H4 (cell line): ENCODE measurements around the gene POU6F1. TPM values are rescaled to one million over a fixed set of nuclear protein-coding genes. Genes with fewer than 3 reads are reported as not detected.
"Not testable (repeated sequence)": the region's sequence is repeated elsewhere in the genome, so short reads cannot be mapped to it uniquely, and the experiment has no call there.

ENCODE experiments used
- DNase-seq: peaks from one replicate; pipeline ENCODE4 v3.0.0-alpha.2; 2015; ENCODE audit warnings: low spot score
- total RNA-seq: library from RNA; depleted of rRNA; stranded (reverse); fragments of >200 nt; shearing (Covaris generic); gene quantifications from 2 replicates; pipeline ENCODE4 v1.2.3, GENCODE V29; 2014; rRNA removed

The POU6F1 gene, protein sequence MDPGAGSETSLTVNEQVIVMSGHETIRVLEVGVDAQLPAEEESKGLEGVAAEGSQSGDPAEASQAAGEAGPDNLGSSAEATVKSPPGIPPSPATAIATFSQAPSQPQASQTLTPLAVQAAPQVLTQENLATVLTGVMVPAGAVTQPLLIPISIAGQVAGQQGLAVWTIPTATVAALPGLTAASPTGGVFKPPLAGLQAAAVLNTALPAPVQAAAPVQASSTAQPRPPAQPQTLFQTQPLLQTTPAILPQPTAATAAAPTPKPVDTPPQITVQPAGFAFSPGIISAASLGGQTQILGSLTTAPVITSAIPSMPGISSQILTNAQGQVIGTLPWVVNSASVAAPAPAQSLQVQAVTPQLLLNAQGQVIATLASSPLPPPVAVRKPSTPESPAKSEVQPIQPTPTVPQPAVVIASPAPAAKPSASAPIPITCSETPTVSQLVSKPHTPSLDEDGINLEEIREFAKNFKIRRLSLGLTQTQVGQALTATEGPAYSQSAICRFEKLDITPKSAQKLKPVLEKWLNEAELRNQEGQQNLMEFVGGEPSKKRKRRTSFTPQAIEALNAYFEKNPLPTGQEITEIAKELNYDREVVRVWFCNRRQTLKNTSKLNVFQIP
- 2.9 and 24.5 TPM in 2 replicates for total RNA-seq

DNA sequence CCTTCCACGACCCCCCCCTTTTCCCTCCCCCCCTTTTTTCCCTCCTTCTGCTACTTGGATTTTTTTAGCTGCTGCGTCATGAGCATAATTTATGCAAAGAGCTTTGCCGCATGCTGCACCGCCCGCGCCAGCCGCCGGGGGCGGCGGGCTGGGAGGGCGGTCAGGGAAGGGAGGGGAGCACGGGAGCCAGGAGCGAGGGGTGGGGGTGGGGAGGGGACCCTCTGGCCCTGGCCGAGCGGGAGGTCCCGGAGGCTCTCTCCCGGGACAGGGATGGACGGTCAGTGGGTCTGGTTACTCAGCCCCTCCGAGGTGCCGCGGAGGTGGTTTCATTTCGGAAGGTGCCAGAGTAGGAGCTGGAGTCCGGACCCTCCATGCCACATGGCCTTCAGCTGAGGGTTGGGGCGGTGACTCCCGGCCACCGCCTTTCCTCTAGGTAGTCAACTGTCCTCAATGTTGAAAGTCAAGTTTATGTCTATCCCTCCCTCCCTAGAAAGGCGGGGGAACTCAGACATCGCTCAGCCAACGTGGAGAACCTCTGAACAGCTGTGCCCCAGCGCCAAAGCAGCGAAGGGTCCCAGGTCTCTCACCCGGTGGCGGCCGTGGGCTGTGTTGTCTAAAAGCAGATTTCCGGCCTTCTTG, at the start of gene POU6F1:
POU6F1 (minus strand) TSS at position 95 of the 639 bp plus-strand sequence. CDS start 11,226 bp downstream, outside the sequence.
- peak; percentile 77 for DNase-seq

DNA sequence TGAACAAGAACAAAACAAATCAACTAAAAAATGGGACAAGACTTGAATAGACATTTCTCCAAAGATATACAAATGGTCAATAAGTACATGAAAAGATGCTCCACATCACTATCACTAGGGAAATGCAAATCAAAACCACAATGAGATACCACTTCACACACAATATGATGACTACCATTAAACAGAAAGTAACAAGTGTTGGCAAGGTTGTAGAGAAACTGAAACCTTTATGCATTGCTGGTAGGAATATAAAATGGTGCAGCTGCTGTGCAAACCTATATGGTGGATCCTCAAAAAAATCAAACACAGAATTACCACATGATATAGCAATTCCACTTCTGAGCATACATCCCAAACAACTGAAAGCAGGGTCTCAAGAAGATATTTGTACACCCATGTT, 47.2 kb upstream of the POU6F1 start:
- no peak for DNase-seq

DNA sequence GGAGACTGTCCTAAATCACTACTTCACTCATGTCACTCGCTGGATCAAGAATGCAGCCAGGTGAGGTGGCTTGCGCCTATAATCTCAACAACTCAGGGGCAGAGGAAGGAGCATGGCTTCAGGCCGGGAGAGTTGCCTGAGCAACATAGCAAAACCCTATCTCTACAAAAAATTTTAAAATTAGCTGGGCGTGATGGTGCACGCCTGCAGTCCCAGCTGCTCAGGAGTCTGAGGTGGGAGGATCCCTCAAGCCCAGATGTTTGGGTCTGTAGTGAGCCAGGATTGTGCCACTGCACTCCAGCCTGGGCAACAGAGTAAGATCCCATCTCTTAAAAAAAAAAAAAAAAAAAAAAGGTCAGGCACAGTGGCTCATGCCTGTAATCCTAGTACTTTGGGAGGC, 46.4 kb upstream of the POU6F1 start:
- no peak for DNase-seq

DNA sequence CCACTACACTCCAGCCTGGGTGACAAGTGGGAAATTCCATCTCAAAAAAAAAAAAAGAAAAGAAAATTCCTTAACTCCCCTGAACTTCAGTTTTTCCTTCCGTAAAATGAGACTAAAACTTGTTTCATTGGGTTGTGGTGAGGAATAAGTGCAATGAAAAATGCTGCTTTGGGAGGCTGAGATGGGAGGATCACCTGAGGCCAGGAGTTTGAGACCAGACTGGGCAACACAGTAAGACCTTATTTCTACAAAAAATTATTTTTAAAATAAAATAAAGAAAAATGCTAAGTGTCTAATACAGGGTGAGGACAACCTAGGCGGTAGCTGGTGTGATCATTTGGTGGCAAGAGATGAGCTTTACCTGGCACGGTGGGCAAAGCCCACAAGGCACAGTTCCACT, 45.5 kb upstream of the POU6F1 start:
- DNase-seq = no peak

DNA sequence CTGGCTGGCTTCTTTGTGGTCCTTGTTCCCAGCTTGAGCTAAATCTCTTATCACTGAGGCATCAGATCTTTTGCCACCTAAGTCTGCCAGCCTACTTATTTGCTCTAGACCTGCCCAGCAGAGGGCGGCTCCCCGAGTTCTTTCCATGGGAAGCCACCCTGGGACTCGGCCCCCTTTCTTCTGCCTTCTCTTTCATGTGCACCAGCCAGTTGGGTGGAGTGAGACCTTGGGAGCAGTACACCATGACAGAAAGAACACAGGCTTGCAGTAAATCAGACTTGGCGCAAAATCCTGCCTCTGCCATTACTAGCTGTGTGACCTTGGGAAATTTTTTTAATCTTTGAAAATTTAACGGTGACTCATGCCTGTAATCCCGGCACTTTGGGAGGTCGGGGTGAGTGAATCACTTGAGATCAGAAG, 44.9 kb upstream of the POU6F1 start:
- peak; percentile 55 for DNase-seq

DNA sequence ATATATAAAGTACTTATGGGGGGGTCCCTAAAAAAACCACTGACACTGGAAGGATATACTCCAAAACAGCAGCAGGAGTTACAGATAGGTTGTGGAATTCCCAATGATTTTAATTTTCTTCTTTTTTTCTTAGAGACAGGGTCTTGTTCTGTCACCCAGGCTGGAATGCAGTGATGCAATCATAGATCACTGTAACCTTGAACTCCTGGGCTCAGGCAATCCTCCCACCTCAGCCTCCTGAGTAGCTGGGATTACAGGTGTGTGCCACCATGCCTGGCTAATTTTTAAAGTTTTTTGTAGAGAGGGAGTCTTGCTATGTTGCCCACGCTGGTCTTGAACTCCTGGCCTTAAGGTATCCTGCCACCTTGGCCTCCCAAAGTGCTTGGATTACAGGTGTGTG, 41.7 kb upstream of the POU6F1 start:
- not testable (repeated sequence) for DNase-seq

DNA sequence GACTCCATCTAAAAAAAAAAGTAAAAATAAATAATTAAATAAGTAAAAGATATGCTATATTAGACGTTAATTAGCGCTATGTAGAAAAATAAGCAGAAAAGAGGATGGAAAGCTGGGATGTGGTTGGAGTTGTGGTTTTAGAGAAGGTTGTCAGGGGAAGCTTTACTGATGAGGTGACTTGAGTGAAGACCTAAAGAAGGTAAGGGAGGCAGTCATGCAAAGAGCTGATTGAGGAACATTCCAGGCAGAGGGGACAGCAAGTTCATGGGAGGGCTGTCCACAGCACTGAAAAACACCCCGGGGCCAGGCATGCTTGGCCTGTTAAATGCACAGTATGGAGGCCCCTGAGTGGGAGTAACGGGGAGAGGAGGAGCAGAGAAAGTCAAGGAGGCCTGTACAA, 36.7 kb upstream of the POU6F1 start:
- DNase-seq = no peak

DNA sequence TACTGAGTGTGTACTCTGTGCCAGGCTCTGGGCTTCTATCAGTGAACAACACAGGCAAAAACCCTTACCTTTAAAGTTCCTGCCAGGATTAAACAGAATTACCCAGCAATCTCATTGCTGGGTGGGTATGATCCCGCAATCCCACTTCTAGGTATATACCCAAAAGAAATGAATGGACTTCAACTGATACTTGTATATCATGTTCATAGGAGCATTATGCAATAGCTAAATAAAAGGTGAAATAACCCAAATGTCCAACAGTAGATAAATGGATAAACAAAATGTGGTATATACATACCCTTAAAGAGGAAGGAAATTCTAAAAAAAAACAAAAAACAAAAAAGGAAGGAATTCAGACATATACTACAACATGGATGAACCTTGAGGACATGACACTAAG, 35.4 kb upstream of the POU6F1 start:
- DNase-seq = no peak

DNA sequence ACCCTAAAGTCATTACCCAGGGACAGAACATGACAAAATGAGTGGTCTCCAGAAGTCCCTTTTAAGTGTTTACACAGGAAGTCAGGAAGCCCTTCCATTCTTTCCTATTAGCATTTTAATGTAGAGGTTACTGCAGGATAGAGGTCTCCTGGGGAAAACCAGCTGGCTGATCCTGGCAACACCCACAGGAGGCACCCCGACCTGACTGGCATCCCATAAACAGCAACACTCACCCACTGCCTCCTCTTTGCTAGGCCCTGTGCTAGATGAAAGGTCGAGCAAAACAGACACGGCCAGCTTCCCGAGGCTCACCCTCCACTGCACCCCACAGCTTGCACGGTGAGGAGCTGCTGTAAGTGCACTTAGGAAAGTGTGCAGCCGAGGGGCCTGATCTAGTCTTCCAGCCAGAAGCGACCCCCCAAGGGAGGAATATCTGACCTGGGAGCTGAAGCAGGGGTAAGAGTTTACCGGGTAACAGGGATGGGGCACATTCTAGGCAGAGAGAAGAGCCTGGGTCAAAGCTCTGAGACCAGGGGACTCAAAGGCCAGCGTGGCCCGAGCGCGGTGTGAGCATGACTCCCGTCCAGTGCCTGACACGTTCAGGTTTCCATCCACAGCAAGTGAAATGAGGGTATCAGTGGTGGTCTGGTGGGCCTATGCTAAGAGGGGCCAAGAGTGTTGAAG, 29.8 kb upstream of the POU6F1 start:
- no peak for DNase-seq

DNA sequence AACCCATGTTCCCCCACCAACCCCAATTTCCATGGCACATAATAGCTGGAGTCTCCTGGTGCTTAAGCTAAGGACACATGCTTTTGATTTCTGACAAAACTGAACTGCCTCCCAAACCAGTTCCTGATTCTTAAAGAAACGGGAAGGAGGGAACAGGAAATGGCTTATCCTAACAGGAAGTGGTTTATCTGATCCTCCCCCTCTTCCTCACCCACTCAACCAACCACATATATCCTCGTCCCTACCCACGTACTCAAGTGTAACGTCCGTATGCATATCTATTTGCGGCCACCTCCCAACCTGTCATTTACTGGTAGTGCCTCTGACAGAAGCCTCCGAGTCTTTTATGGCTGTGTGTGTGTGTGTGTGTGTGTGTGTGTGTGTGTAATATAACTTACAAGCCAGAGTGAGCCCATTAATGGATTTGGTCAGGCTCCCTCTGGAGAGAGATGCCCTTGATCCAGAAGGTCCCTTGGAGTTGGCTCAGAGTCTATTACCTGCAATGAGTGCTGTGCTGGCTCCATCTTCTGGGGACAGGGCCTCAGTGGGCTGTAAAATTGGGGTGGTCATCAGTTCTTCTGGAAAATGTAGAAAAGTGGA, 28.5 kb upstream of the POU6F1 start:
- peak; percentile 68 for DNase-seq

DNA sequence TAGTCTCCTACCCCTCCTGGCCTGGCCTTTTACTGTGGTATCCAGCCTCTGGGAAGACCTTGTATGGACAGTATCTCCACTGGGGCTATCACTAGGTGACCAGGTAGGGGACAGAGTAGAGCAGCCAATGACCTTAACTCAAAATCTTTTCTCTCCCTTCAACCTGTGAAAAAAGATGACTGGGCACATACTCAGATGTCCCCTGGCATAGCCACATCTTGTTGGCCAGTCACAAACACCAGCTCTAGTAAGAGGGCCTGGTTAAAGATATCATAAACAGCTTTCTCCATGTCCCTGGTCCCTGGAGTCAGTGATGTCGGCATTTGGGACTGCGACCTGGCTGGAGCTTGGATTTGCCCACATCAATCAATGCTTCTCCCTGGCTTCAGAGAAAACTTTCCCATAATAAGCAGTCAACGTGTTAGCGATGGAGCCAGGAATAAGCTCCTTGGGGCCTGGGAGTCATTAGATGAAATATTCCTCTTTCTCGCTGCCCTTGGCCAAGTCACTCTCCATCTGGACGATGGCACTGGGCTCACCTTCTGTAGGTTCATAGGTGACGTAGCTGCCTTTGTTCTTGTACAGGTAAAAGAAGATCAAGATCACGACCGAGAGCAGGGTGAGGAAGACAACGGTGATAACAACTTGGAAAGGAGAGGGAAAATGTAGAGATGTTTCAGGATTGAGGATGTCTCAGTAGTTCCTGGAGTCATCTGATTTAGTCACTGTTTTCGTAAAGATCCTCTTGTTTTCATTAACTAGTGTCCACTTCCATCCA, 27.8 kb upstream of the POU6F1 start:
- DNase-seq = no peak

DNA sequence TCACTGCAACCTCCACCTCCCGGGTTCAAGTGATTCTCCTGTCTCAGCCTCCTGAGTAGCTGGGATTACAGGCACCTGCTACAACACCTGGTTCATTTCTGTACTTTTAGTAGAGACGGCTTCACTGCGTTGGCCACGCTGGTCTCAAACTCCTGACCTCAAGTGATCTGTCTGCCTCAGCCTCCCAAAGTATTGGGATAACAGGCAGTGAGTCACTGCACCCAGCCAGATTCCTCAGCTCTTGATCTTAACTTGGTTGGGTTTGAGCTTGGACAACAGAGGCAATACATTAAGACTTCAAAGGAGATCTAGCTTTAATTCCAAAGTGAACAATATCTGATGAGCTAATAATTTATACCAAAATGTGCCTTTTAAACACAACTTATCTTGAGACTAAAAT, 26.4 kb upstream of the POU6F1 start:
- no peak for DNase-seq

DNA sequence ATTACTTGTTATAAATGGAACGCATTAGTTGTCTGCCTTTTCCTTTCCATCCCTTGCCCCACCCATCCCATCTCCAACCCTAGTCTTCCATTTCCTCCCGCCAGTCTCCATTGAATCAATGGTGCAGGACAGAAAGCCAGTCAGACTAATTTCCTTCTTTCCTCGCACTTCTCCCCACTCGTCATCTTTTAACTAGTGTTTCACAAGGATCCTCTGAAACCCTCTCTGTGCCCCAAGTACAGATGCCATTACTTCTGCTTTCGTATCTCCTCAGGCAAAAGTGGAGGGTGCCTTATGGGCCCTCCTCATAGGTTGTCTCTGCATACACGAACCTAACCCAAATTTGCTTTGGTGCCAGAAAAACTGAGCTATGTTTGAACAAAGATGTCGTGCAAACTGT, 25.0 kb upstream of the POU6F1 start:
- DNase-seq = no peak

DNA sequence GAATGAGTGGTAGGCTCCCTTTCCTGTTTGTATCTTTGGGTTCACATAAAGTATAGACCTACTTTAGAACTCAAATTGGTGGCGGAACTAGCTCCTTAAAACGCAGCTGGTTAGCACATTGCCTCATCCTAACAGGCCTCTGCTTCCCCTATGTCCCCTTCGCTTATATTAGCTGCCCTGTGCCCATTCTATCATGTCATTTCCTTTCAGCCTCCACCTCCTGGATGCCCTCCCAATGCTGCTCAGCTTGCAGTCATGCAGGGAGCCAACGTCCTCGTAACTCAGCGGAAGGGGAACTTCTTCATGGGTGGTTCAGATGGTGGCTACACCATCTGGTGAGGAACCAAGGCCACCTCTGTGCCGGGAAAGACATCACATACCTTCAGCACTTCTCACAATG, 24.3 kb upstream of the POU6F1 start:
- no peak for DNase-seq

DNA sequence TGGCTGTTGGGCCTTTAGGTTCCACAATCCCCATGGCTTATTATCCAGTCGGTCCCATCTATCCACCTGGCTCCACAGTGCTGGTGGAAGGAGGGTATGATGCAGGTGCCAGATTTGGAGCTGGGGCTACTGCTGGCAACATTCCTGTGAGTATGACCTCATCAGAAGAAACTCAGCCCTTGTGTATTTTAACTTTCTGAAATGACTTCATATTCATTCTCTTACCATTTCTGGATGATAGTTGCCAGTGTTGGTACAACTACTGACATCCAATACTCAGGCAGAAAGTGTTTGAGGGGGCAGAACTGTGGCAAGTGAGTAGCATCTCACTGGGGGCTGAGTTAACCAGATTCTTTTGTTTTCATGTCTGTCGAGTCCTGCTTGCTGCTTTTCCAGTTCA, 23.1 kb upstream of the POU6F1 start:
- DNase-seq = no peak

DNA sequence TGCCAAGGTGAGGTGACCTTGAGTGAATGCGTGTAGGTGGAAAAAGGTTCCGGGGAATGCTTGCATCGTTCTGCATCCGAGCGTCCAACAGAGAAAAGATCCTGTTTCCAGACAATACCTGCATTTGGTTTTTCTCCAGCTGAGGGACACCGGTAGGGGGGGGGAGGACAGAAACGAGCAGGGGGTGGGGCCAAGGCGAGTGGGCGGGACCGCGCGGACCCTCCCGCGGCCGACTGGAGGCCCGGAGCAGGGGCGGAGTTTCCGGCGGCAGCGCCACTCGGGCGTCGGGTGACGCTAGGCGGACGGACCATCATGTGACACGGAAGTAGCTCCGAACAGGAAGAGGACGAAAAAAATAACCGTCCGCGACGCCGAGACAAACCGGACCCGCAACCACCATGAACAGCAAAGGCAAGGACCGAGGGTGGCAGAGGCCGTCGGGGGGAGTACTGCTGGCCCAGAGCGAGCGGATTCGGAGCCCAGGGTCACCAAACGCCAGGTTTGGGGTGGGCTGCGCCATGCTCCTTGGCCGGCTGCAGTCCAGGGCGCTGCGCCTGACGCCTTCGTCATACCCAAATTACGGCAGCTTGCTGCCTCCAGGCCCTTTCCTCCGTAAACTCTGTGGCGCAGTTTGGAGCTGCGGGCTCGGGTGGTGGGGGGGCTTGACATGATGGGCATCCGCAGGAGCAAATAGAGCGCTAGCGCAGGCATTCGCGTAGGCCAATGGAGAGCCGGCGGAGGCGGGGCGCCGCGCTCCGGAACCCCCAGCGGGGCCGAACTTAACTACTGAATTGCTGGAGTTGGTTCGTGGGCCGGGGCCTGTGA, 20.9 kb upstream of the POU6F1 start, which contains the start of gene DAZAP2:
DAZAP2 (plus strand) TSS at position 317 of the 825 bp plus-strand sequence; CDS start at position 399, 82 bp downstream.
- peak; percentile 94 for DNase-seq

DNA sequence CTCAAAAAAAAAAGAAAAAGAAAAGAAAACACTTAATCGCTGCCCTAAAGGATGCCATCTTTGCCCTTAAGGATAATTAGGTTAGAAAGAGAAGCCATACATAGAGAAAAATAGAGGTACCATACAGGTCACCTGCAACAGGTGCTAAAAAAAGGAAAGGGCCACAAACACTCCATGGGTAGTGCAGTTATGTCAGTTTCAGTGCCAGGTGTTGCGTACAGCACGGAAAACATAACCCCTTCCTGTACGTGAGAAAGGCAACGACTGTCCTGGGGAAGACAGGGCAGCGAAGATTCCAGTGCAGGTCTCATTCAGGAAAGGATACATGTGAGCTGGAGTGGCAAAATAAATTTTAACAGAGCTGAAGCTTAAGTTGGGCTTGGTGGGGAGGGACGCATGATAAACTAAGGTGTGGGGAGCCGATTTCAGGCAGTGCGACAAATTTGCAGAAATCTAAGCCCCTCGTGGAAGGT, 20.2 kb upstream of the POU6F1 start:
- DNase-seq = no peak

DNA sequence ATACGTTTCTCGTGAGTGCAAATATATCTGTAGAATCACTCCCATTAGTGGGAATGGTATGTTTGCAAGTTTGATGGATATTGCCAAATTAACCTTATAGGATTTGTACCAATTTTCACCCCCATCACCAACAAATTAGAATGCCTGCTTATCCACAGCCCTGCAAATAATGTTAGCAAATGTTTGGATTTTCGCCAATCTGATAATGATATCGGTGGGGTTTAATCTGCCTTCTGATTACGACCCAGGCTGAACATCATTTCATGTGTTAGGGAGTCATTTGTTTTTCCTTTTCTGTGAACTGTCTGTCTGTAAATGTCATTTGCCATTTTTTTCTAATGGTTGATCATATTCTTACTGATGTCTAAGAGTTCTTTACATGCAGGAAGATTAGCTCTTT, 16.7 kb upstream of the POU6F1 start:
- DNase-seq = no peak

DNA sequence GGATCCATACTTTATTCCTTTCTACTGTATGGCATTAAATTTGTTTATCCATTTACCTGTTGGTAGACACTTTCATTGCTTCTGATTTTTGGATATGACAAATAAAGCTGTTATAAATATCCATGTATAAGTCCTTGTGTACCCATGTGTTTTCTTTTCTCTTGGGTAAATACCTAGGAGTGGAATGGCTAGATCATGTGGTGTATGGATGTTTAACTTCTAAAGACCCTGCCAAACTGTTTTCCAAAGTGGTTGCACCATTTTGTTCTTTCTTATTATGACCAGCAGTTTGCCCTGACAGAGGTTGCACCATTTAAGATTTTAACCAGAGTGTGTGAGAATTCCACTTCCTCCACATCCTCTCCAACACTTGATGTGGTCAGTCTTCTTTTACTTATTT, 14.8 kb upstream of the POU6F1 start:
- no peak for DNase-seq
